Adrenal gland (tissue), 12 donors: ENCODE results near the gene HECTD1. TPM values are rescaled to one million over a fixed set of nuclear protein-coding genes. Genes with fewer than 3 reads are reported as not detected.

Experiments used
- DNase-seq, 7 donors: peaks; one replicate each; pipeline ENCODE4 v3.0.0-alpha.2; 2019 to 2020
- H3K27ac ChIP-seq, 5 donors: fragments of 200-600 bp; sonication (generic) in 4 of 5; 1 replicate in 3 of 5; 2 replicates in 2 of 5; pipeline versions ENCODE4 v1.5.1 to v1.8.0; 2016 to 2020; ENCODE audit warnings: mild to moderate bottlenecking in 1 of 5
- H3K27me3 ChIP-seq: fragments of 200-600 bp; 2 replicates; pipeline ENCODE4 v1.8.0; 2021
- H3K36me3 ChIP-seq, 2 donors: fragments of 200-600 bp; replicated peaks in 1 of 2; 1 replicate in 1 of 2; 2 replicates in 1 of 2; pipeline versions ENCODE4 v1.5.1 to v1.8.0; 2018 to 2022
- H3K4me1 ChIP-seq, 2 donors: fragments of 200-600 bp; replicated peaks in 1 of 2; 1 replicate in 1 of 2; 2 replicates in 1 of 2; pipeline versions ENCODE4 v1.5.1 to v1.8.0; 2018 to 2021
- H3K4me3 ChIP-seq, 4 donors: fragments of 200-600 bp; sonication (generic) in 3 of 4; one replicate each; pipeline ENCODE4 v1.5.1; 2016 to 2018
- H3K9me3 ChIP-seq, 3 donors: fragments of 200-600 bp; sonication (generic) in 1 of 3; replicated peaks in 1 of 3; 1 replicate in 2 of 3; 2 replicates in 1 of 3; pipeline versions ENCODE4 v1.5.1 to v1.8.0; 2016 to 2021
- CTCF ChIP-seq, 6 experiments: fragments of 450-650 bp in 4 of 6; fragments of 200-600 bp in 2 of 6; sonication (generic) in 1 of 6; IDR thresholded peaks; 1 replicate in 5 of 6; 2 replicates in 1 of 6; pipeline versions ENCODE4 v1.5.1 to v1.8.0; 2016 to 2021; ENCODE audit warnings: antibody characterized with exemption in 6 of 6, mild to moderate bottlenecking in 2 of 6, moderate library complexity in 1 of 6
- POLR2A ChIP-seq, 2 donors: fragments of 450-650 bp; IDR thresholded peaks; one replicate each; pipeline ENCODE4 v1.6.1; 2017; ENCODE audit warnings: antibody characterized with exemption in 2 of 2, mild to moderate bottlenecking in 2 of 2, moderate library complexity in 1 of 2
- WGBS, 4 donors: extraction: QIAGEN DNeasy Blood & Tissue Kit in 2 of 4; methylation state at CpG; one replicate each; pipeline versions ENCODE4 v1.1.5 to v1.1.7; 2013 to 2017; 5-methylcytosine and 5-hydroxymethylcytosine counted together
- intact Hi-C, 2 donors: fragments of 100-400 bp; cut with DNase I; formaldehyde crosslinking; loops; one replicate each; pipeline versions ENCODE4 v1.14.1 to v1.15.0; 2022 to 2023
- polyA plus RNA-seq, 3 donors: library from polyadenylated mRNA; stranded (reverse); fragments of 200-250 nt in 2 of 3; fragments of 350-450 nt in 1 of 3; fragmentation: Illumina TruSeq in 1 of 3; extraction: RNeasy Lipid Tissue Mini Kit (QIAGEN cat#74804) in 1 of 3; gene quantifications; one replicate each; pipeline ENCODE4 v1.2.3, GENCODE V29; 2013 to 2014
- total RNA-seq, 9 donors: library from RNA; depleted of rRNA in 4 of 9; stranded (reverse); fragments of >200 nt in 4 of 9; fragments of 120-200 nt in 1 of 9; fragmentation: NEBNext Ultra II Directional in 1 of 9; extraction: Animal tissue kit (Norgen Biotek cat#: 25700) in 1 of 9; gene quantifications; one replicate each; pipeline versions ENCODE4 v1.1.0 to v1.2.4, GENCODE V29; 2013 to 2023
- donor health status: healthy with polysubstance abuse.
- donor health status: Bipolar disorder and iron deficiency.
- donor health status: DM: yes; HTN: yes; CAD: no.
- donor health status: DM: no; HTN: no; CAD: no.
- donor health status: DM: no; HTN: no; CAD: no.
- donor health status: DM: yes; HTN: yes; CAD: no.

Gene HECTD1
- total and polyA plus RNA-seq, 12 donors: 77.1 to 309 (median 185) TPM

GRCh38 chr14:31084385-31084784 lies 123.2 kb downstream of the HECTD1 start:
- Histone ChIP-seq H3K36me3 (peaks cover 0 to 4% of the 10 kb centered on the region in 2 donors), H3K27ac (no peak overlapping the region), H3K27me3 (no peaks in the 10 kb centered on the region), H3K4me3 (no peak overlapping the region), H3K4me1 (no peaks in the 10 kb centered on the region), H3K9me3 (no peaks in the 10 kb centered on the region)
- no peak for DNase-seq
- TF ChIP-seq POLR2A (IDR thresholded peaks at IDR 0.05): no peak
- TF ChIP-seq CTCF (IDR thresholded peaks at IDR 0.05): no peak
- 93 to 95% (median 94%) methylated on average over 5 of the region's 5 CpGs for WGBS, 4 donors
- intact Hi-C loops: loop anchor here (5.0 to 10.0 kb wide), 3 partner anchors 60 to 102 kb away; partner anchors contain the start of genes AP4S1 (in 2 of the 2) and STRN3 (in 2 of the 2)

DNA sequence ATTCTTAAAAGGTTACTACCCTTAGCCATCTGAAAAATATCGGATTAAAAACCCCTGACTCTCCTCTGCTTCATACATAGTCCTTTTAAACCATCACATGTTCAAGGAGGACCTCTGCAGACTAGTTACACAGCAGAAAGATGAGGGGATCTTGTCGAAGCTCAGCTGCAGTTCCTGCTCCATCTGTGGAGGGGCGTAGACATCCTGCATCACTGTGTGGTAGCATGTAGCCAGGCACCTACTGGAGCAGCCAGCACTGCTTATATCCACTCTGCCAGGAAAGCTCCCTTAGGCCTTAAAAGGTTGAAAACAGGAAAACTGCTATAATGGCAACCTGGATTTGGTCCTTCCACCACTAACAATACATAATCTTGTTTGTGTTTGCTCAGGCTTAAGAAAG lies 123.8 kb downstream of the HECTD1 start:
- 89 to 93% (median 91%) methylated on average over 1 to 3 of the region's 3 CpGs for WGBS, 4 donors

GRCh38 chr14:31080484-31080883 lies 127.1 kb downstream of the HECTD1 start:
- Histone ChIP-seq H3K4me3 (no peak overlapping the region), H3K9me3 (no peaks in the 10 kb centered on the region), H3K4me1 (no peaks in the 10 kb centered on the region), H3K36me3 (peaks cover 0 to 4% of the 10 kb centered on the region in 2 donors), H3K27ac (no peak overlapping the region), H3K27me3 (no peaks in the 10 kb centered on the region)
- intact Hi-C loops: loop anchor here (5.0 to 10.0 kb wide), 3 partner anchors 56 to 98 kb away; partner anchors contain the start of genes AP4S1 (in 2 of the 2) and STRN3 (in 2 of the 2)
- no peak for DNase-seq
- TF ChIP-seq CTCF (IDR thresholded peaks at IDR 0.05) (no peak), POLR2A (IDR thresholded peaks at IDR 0.05) (no peak)
- WGBS, 4 donors: 88 to 93% (median 89%) methylated on average over 4 of the region's 4 CpGs

More for the DNA sequence above, 123.8 kb downstream of the HECTD1 start:
- no peak for DNase-seq
- H3K4me1 ChIP-seq: no peaks in the 10 kb centered on the region
- H3K4me3 ChIP-seq: no peak overlapping the region
- no peaks in the 10 kb centered on the region for H3K27me3 ChIP-seq
- no peaks in the 10 kb centered on the region for H3K9me3 ChIP-seq
- intact Hi-C loops: loop anchor here (5.0 to 10.0 kb wide), 3 partner anchors 59 to 101 kb away; partner anchors contain the start of genes AP4S1 (in 2 of the 2) and STRN3 (in 2 of the 2)
- H3K36me3 ChIP-seq: peaks cover 0 to 4% of the 10 kb centered on the region in 2 donors
- TF ChIP-seq CTCF (IDR thresholded peaks at IDR 0.05) (no peak), POLR2A (IDR thresholded peaks at IDR 0.05) (no peak)
- H3K27ac ChIP-seq: no peak overlapping the region

GRCh38 chr14:31080056-31080455 lies 127.5 kb downstream of the HECTD1 start:
- Histone ChIP-seq H3K9me3 (no peaks in the 10 kb centered on the region), H3K4me3 (no peak overlapping the region), H3K27me3 (no peaks in the 10 kb centered on the region), H3K36me3 (peaks cover 0 to 4% of the 10 kb centered on the region in 2 donors), H3K27ac (no peak overlapping the region), H3K4me1 (no peaks in the 10 kb centered on the region)
- TF ChIP-seq CTCF (IDR thresholded peaks at IDR 0.05): no peak
- TF ChIP-seq POLR2A (IDR thresholded peaks at IDR 0.05): no peak
- intact Hi-C loops: loop anchor here (5.0 to 10.0 kb wide), 3 partner anchors 55 to 98 kb away; partner anchors contain the start of genes AP4S1 (in 2 of the 2) and STRN3 (in 2 of the 2)
- no peak for DNase-seq
- WGBS, 4 donors: 61 to 68% (median 62%) methylated on average over 3 of the region's 3 CpGs
